GM18909 (cell line): ENCODE data around the gene DPCD.
"Not testable (repeated sequence)": the region's sequence is repeated elsewhere in the genome, so short reads cannot be mapped to it uniquely, and the experiment has no call there.

Source experiments
- ATAC-seq: cut with Tn5 transposase; IDR thresholded peaks from one replicate; pipeline ENCODE4 v1.9.1; 2021; ENCODE audit warnings: mild to moderate bottlenecking; ENCODE audit not compliant: unreplicated experiment, poor library complexity

Gene DPCD

DNA sequence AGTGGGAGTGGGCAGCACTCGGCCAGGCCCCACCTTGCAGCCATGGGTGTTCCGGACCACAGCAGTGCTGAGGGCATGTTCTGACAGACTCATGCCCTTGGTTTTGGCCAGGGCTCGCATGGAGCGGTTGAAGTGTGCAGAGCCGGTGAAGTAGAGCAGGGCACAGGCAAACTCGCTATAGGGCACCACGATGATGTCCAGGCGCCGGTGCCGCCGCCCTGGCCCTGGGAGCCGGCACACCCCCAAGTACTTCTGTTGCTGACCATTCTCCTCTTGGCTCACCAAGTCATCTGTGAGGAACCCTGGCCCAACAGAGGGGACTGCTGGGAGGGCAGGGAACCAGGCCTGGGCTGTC lies 8.6 kb upstream of the DPCD start:
- no peak for ATAC-seq

DNA sequence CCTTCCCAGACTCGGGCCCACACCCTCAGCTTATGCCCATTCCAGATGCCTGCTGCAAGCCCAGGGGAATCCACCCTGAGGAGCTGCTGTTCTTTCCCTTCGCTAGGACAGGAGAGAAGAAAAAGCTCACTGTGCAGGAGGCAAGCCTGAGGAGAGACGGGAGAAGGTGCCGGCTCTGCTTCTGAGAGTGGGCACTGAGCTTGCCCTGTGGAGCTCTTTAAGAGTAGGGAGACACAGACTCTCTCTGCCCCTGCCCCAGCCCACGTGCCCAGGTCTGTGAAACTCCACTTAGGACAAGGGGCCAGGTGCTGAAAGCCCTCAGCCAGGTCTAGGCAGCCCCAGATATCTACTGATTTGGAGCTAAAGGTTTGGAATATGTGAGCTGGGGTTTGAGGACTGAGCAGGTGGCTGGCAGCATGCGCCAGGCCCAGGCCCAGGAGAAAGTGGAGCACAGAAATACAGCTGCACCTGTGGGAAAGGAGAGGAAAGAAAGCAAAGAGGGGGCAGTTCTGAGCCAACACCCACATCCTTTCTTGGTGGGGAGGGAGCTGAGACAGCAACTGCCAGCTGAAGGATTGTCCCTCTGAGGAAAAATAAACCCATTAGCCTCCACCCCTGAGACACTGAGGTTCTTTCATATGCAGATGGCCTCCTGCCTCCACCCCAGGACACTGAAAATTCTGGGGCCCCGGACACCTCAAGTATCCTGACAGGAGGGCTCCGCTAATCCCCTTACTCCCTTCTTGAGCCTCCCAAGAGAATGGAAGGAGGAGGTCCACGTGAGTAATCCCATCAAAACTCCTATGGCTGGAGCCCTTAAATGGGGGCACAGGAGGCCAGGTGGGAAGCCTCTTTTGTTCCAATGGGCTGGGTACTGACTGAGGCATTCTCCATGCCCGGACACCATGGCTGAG lies 7.4 kb upstream of the DPCD start:
- ATAC-seq = no peak

DNA sequence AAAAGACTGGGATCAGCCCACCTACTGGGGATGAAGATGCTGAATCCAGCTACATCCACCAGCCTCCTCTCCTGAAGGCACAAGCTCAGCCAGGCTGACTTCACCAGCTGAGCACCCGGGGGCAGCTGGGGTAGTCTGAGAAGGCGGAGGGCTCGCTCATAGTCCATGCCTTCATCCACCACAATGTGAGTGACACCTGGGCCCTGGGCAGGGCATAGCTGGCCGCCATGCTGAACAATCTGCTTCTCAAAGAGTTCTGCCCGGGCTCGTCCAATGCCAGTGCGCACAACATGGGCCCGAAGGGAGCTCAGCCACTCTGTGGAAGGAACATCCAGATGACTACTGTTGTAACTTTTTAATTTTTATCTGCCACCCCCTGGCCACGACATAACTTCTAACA lies 2.3 kb upstream of the DPCD start:
- no peak for ATAC-seq

DNA sequence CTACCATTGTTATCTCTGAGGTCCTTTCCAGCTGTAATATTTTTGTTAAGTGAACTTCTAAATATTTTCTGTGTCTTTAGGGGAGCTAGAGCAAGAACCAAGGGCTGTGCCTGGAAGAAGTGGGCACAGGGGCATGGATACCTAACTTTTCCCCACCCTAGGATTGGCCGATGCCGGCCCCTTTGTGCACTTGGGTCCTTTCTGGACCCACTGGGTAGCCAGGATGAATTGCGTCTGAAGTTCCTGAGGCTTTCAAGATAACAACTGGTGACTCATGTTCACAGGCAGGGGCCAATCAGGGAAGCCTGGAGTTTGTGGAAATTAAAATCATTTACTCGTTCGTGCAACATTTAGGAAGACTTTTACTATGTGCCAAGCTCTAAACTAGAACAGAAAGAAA lies 758 bp downstream of the DPCD start:
- no peak for ATAC-seq

DNA sequence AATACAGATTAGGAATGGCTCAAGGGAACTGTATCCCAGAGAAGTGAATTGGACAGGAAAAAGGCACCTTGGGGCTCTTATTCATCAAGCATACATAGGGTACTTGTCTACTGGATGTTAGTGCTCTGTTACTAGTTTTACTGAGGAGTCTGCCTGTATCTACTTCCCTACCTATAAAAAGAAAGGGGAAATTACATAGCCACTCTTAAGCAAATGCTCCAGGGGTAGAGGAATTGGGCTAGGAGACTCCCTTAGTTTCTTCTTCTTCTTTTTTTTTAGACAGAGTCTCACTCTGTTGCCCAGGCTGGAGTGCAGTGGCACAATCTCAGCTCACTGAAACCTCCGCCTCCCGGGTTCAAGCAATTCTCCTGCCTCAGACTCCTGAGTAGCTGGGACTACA lies 5.2 kb downstream of the DPCD start:
- ATAC-seq = not testable (repeated sequence)

DNA sequence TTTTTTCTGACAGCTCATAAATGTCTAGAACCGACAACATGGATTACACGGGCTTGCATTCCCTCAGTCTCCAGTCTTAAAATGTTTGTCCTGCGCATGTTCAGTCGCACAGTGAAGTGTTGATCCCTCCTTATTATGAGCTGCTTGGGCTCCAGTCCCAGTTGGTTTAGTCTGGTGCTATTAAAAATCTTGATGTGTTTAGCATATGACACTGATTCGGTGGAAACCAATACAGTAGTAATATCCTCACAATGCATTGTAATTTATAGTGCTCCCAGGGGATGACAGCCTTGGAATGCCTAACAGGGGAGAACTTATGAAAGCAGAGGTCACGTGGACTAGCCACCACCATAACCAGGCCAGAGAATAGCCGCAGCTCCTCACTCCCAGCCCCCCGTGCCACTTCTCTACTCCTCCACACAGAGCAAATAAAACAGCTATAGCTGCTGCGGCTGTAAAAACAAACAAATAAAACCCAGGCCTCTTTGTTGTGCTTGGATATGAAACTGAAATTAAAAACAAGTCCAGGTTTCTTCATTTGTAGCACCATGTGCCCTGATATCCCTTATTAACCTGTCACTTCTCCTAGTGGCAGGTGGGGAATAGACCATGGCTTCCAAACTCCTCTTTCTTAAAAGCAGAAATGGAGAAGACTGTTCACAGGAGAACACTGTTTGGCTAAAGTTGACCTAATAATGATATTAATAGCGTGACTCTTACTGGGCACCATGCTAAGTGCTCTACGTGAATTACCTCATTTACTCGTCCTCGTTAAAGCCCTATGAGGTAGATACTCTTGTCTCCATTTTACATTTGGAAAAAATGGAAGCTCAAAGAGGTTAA lies 7.7 kb downstream of the DPCD start:
- ATAC-seq = no peak

DNA sequence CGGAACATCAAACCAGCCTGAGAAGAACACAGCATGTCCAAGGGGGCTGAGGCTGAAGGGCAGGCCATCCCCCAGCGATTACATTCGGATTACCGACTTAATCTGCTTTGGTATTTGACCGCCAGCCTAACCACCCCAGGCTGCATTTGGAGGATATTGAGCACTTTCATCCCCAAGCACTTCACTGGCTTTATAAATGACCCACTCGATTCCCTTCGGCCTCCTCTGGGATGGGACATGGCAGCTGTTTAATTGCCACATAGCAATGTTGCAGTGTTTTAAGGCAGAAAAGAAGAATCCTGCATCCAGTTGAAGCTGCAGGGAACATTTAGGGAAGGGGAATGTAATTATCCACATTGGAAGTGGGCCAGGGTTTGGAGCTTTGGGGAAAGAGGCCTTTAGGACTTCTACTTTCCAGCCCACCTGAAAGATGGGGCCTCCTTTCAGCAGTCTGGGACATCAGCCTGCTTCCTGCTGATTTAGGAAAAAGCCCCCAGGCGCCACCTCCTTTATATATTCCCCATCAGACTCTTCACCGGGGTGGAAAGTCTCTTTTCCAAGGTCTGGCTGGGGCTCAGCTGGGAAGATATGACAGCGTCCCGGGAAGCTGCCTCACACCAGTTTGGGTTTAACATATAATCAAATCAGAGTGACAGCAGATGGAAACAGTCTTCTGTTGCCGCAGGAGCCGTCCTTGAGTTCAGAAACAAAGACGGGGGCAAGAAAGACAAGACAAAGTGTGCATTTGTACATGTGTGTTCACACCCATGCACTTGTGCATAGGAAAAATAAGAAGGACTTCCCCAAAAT lies 9.2 kb downstream of the DPCD start:
- ATAC-seq = no peak

DNA sequence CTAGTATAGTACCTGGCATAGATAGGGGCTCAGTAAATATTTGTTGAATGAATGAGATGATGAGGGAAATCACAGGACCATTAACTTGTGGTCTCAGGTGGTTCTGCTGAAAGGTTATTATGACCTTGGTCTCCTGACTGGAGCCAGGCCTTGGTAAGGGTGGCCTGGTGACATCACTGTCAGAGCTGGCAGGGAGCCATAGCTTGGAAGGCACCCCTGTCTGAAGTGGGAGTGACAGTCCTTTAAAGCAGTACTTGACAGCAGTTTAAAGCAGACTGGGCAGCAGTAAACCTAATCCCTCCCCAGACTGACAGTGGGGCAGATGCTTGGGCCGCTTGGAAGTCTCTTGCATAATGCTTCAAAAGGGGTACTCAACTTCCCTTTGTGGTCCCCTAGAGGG lies 13.4 kb downstream of the DPCD start:
- no peak for ATAC-seq

DNA sequence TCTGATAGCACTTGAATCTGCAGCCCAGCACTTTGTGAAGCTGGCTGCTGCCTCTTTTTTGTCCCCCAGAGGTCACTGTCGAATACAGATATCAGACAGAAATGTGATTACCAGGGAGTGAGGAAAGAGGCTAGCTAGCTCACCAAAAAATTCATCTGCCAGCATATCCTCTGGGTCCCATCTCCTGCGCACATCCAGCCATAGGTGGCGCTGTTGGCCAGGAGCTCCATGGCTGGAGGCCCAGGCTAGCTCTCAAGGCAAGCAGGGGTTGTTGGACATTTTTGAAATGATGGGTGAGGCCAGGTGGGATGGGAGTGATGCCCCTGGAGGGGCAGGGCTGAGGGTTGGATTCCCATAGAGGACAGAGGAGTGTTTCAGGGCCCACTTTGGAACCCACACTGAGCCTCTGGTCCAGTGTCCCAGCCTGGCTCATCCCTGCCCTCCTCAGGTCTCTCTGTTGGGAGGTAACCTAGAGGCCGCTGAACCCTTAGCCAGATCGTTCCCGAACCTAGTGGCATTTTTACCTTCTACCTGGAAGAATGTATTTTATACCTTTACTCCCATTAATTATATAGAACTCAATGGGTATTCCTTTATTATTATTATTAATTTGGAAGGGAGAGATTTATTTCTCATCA lies 14.8 kb downstream of the DPCD start:
- no peak for ATAC-seq

DNA sequence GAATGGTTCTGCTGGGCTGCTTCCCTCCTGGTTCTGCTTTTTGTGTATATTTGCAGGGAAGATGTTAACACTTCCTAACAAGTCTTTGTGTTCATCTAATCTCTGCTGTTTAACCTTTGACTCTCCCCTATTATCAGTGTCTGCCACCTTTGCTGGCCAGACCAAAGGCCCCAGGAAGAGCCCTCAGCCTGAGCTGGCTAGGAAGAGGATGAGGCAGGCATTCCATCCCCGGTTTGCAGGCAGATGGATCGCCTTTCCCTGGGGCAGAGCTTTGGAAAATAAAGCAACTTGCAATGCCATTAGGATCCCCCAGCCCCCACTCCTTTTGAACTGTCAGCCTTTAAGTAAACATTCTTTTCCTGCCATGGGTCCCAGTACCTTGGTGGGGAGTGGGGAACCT lies 19.0 kb downstream of the DPCD start:
- ATAC-seq = no peak

DNA sequence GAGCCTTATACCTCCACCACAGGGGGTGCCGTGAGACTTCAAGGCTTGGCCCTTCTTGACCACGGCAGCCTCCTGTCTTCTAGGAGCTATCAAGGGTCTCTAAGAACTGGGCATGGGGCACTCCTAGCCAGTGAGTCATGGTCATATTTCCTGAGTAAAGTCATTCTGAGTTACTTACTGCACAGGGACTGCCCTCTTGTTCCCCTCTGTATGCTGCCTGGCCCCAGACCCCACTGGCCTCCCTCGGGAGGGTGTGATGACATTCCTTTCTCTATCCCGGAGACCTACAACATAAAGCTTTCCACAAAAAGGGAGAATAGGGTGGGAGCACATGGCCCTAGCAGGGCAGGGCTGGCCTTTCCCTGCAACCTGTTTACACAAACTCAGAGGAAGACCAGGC lies 21.4 kb downstream of the DPCD start:
- no peak for ATAC-seq

DNA sequence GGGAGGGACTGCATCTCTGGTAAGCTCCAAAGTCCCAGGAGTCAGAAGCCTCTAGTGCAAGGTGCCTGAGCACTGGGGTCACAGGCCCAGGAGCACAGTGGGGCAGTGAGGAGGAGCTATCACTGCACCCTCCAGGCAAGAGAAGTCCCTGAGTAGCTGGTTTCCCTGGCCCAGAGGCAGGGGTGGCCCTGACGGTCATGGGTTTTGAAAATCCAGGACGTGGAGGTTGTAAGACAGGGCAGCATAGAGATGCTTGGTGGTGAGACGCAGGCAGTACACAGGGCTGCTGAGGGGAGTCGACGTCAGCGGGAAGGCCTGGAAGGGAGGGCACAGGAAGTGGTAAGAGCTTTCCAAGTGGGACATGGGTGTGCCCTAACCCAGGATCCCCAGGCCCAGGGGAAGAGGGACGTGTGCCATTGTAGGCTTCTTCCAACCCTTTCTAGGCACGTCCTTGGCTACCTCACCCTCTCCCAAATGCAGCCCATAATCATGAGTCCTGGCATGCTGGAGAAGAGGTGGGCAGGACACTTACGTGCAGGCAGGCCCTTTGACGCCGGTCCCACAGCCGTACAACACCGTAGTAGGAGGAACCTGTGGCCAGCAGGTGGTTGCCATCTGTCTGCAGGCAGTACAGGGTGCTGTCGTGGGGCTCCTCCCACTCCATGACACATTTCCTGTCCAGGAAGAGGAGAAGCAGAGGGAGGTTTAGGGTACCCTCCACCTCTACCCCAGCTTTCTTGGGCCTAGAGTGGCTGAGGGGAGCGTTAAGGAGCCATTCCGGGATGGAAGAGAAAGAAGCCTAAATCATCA lies 23.2 kb downstream of the DPCD start:
- ATAC-seq = no peak

DNA sequence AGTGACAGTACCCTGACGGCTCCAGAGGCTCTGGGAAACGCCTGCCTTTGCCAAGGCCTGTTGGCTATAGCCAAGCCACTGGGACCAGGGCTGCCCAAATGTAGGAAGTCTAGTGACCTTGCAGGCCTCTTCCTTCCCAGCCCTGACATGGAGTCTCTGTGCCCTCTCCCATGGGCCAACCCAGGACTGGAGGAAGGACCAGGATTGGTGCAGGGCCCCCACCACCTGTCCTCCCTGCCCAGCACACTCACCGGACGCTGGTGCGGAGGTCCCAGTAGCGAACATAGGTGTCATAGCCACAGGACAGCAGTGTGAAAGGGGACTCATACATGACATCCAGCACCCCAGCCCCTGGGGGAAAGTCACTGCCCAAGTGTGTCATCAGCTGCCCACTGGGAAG lies 24.0 kb downstream of the DPCD start:
- no peak for ATAC-seq

DNA sequence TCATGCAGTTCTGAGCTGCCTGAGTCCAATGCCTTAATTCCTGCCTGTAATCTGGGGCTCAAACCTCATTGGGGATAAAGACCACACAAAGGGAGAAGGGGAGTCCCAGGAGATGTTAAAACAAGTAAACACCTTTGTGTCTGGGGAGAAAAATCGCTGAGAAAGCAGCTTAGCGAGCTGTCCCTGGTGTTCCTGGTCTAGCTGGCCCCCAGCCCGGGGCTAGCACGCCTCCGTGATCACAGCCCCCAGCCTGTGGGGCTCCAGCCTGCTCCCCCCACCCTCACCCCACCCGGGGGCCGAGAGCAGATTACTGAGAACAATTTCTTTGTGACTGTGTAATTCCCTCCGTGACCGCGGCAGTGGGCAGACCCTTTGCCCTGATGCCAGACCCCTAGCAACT lies 24.8 kb downstream of the DPCD start:
- no peak for ATAC-seq

DNA sequence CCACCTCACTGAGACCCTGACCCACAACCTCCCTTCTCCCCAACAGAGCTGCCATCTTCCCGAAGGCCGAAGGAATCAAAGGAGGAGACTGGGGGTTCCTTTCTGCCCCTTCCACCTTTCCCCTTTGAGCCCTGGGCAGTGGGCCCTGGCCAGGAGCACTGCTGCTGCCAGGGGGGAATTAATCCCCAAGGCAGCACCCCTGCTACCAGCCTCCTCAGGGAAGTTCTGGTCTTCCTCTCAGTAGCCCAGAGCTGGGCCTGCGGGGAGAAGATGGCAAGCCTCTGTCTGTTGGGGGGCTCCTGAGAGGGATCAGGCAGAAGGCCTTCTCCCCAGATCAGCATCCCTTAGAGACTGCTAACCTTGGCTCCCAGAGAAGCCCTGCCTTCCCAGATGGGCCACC lies 25.5 kb downstream of the DPCD start:
- ATAC-seq = no peak

DNA sequence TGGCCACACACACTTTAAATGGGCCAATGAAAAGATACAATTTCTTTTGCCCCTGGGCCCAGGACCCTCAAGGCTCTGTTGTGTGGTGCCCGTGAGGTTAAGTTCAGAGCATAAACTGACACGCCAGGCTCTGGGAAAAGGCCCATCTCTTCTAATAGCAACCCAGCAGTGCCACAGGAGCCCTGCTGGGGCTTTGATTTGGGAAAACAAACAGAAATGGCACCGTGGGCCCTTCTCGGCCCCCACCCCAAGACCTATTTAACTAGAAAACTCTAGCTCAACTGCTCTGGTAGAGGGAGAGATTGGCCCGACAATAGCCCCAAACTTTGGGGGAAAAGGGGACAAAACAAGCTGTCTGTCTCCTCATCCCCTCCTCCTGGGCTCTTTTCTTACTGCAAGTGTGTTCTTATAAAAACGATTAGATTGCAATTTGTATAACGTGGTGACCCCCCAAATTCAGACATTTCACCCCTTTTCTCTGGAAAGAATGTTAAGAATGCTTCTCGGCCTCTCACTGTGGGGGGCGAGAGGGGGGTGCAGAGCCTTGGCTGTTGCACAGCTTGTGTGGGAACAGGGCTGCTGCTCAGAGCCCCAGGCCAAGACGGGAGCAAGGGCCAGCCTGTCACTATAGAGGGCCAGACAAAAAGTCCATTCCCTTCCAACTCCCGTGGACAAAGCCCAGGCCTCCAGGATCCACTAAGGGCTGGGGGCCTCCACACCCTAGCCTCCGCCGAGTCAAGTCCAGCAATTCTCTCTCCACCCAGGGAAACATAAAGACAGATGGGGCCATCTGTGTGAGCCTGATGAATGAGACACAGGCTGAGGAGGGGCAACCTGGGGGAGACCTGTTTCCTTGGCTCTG lies 26.8 kb downstream of the DPCD start:
- no peak for ATAC-seq

DNA sequence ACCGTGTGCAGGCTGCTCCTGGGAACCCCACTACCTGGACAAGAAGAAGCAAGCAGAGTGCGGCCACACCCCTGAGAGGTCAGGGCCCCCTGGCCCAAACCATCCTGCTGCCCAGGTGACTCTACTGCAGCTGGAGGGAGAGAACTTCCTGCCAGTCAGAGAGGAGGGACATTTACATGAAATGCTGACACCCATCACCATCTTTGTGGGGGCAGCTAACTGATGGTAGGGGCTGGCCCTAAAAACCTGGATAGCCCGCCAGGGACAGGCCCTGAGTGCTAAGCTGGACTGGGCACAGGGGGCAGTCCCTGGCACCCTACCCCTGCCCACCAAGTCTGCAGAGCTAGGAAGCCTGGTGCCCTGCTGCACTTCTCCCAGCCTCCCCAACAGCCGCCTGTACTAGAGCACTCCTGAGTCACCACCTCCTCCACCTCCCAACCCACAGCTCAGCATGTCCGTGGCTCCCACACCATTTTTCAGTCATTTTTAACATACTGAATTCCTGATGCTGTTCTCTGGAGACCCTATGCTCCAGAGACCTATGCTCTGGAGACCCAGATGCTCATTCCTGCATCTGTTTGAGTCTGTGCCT lies 27.5 kb downstream of the DPCD start:
- no peak for ATAC-seq

DNA sequence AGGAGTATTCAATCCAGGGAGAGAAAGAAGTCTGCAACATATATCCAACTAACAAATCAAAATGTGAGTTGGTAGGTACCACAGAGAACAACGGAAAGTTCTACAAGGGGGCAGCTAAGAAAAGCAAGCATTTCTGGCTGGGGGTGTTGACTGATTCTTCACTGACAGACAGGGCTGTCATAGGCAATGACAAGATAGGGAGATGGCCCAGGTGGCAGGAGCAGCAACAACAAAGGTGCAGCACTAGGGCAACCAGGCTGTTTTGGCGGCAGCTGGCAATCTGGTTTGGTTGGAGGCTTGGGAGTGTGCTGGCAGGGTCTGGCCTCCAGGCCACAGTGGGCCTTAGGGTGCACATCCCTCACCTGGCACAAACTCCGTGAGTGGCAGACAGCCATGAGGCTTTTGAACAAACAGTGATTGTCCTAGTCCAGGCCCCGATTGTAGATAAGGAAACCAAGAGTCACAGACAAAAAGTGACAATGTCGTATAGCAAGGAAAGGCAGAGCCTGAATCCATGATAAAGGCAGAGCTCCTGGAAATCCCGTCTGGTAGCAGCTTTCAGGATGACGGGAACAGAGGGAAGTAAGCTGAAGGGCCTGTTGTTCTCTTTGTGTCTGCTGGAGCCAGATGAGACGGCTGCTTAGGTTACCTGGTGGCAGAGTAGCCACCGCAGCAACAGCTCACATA lies 28.4 kb downstream of the DPCD start:
- no peak for ATAC-seq
